Left hindlimb (tissue), 1 donor: ENCODE measurements around the gene HMSD.

Experiments used
- DNase-seq: peaks from one replicate; pipeline ENCODE4 v3.0.0-alpha.2; 2018

Gene HMSD

GRCh38 chr18:63997041-63997440, 47.9 kb downstream of the HMSD start:
- no peak for DNase-seq

DNA sequence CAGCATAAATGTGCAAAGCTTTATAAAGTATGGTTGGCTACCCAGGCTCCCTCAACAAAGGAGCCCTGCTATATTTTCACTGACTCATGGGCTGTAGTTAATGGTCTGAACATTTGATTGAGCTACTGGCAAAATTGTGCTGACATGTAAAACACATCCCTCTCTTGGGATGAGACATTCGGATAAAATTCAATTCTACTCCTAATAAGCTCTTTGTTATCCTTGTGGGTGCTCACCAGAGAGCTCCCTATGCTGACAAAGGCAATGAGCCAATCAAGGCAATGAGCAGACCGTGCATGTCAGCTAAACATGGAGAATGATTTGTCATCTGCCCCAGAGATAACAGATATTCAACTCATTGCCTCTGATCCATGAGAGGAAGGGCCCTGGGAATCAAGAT, 48.5 kb downstream of the HMSD start:
- no peak for DNase-seq

DNA sequence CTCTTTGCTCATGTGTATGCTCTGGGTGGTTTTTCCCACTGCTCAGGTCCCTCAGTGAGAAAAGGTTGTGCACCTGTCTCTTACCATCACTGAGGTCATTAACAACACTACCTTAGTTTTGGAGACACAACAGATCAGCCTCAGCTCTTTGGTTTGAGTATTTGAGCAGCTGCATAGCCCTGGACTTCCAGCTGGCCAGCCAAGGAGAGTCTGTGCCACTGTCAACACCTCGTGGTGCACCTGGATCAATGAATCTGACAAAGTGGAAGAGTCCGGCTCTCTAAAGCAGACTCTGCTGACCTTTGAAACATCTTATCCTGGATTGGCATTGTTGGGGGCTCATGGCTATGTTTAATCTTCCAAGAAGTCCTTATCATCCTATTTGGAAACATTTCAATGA, 50.8 kb downstream of the HMSD start:
- DNase-seq, result no peak

- no peak for DNase-seq
Observed at GRCh38 chr18:64002581-64002980, 53.5 kb downstream of the HMSD start.

DNA sequence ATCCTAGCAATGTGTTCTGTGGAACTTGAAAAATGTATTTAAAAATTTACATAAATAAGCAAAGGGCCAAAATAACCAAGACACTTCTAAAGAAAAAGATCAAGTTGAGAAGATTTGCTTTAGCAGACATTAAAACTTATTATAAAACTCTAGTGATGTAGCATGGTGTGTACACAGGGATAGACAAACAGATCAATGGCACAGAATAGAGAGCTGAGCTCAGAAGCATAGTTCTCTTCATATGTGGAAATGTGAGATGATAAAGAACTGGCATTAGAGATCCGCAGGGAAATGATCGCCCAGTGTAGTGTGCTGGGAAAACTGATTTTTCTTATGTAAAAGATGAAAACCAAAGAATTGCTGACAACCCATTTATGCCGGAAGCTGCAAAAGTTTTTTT, 60.2 kb downstream of the HMSD start:
- DNase-seq, result no peak
